GM18508 (cell line): ENCODE data around the gene DTNA.
"Not testable (repeated sequence)": the region's sequence is repeated elsewhere in the genome, so short reads cannot be mapped to it uniquely, and the experiment has no call there.

Experiments
- ATAC-seq: cut with Tn5 transposase; IDR thresholded peaks from one replicate; pipeline ENCODE4 v1.9.1; 2021; ENCODE audit warnings: moderate number of reproducible peaks; ENCODE audit not compliant: insufficient read depth, unreplicated experiment

The DTNA gene

DNA sequence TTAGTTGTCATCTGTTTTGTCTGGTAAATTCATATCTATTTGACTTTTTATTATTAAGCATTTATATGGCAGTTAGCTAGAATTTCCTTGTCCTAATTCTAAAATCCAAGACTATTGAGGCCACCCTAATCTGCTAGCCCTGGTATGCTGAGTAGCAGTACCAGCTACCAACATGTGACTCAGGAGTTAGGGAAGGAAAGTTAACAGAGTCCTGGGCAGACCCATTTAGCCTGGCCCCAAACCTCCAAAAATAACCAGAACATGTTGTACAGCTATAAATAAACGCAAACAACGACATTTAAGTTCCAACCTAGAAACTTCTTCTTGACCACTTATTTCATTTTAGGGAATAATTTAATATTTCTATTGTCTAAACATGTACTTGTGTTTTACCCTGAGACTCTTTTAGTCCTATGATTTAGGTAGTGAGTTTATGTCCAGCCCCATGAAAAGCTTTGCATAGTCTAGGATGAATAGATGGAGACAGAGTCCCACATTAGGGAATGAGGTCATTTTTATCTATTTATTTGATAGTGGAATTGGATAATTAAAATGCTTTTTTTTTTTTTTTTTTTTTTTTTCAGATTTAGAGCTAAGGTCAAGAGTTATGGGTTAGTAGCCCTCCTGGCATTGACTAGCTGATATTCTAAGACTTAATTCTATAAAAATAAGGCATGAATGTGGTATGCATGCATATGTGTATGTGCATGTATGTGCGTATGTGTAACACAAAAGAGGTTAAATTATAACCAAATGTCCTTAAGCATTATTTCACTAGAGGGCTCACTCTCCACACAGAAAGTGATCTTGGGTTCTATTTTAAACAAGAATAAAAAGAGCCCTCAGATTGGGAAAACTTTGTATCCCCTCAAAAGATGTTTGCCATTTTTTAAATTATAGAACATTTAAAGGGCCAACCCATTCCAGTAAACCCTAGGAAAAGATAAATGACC is 171.1 kb downstream of the DTNA start:
- ATAC-seq = no peak

DNA sequence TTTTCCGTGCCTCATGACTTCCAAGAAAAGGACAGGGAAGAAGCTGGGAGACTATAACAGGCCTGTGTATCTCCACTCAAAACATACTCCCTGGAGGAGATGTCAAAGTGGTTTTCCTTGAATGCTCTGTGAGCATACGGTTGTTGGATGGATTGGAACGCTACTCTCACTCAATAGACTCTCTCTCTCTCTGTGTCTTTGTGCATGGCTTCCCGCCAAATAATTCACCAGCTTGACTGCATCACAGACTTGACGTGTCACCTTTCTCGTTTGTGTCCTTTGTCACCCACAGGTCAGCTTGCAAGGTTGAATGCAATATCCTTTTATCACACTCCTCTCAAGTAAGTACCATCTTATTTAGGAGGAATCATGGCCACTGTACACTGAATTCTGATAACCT is 174.3 kb downstream of the DTNA start:
- ATAC-seq = no peak

DNA sequence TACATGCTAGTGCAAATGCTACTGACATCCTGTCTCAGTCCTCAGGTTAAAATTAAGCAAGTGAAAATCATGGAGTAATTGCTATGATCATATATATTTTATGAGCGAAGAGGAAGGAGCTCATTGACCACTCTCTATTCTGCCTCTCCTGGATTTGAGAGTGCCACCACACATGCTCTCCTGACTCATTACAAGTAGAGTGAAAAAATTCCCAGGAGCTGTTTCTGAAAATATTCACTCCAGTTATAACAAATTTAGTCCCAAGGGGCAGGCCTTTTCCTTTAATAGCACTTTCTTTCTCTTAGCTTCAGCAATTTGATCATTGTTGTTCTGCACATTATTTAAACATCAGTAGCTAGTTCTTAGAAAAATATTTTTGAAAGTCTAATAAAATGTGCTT is 176.1 kb downstream of the DTNA start:
- no peak for ATAC-seq

- no peak for ATAC-seq
Measured at GRCh38 chr18:34887881-34888580, 177.9 kb downstream of the DTNA start.

- ATAC-seq = no peak
Measured at GRCh38 chr18:34890486-34891085, 180.5 kb downstream of the DTNA start.

- no peak for ATAC-seq
Measured at GRCh38 chr18:34892379-34892778, 182.3 kb downstream of the DTNA start.

GRCh38 chr18:34893239-34893638 is 183.1 kb downstream of the DTNA start:
- no peak for ATAC-seq

DNA sequence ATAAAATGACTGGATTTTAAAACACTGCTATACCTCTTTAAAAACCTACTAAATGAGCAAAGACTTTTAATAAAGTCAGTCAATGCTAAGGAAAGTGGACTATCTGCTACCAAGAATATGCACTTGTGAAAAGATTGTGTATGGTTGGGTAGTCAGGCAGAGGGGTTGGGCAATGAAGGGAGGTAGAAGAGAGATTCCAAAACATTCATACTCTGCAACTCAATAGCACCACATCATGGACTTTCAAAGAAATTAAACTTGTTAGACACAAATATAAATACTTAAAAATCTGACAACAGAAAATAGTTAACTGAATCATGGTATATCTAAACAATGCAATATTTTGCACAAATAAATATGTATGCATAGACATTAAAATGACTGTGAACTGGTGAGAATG is 191.2 kb downstream of the DTNA start:
- no peak for ATAC-seq

GRCh38 chr18:34904994-34905393 is 194.9 kb downstream of the DTNA start:
- no peak for ATAC-seq

- not testable (repeated sequence) for ATAC-seq
Measured at GRCh38 chr18:34906985-34907384, 196.9 kb downstream of the DTNA start.

GRCh38 chr18:34909637-34910364 is 199.7 kb downstream of the DTNA start:
- ATAC-seq = no peak

DNA sequence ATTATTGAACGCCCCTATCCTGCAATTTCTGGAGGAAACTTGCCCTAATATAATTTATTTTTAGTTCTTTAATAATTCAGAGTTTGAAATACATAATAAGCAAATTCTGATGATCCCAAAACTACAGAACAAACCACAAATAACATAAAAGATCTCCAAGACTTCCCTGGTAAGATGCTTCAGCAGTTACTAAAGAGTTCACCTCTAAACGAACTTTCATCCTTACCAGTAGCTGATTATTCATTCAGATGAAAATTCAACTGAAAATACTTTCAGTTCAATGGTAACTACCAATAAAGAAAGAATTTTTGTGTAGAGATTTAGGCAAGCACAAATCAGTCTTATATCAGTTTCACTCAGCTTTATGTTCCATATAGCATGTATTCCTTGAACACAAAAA is 201.0 kb downstream of the DTNA start:
- no peak for ATAC-seq

DNA sequence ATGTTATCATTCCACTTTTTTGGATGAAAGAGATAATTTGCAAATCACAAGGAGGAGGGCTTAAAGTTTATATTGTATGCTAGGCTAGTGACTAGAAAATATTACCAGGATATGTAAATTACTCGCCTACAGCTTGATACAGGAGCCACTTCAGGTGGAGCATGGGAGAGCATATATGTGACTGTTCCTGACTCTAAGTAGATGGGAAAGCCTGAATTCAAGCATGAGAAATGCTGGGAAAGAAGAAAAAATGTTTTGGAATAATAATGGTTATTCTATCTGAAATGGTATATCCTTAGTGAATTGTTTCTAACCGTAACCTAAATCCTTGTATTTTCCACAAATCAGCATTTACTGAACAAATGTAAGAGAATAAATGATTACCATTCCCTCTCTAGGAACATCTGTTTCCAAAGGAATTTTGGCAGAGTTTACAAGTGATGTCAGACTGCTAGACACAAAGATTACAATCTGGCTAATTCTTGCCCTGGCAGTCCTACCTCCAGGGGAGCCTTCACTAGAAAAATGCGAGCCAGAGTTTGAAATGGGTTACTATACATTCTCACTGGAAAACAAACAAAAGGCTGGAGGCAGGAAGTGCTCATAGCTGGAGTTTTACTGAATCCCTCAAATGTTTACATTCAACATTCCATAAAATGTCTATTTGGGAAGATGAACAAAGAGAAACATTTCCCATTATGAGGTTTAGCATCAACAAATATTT is 201.7 kb downstream of the DTNA start:
- no peak for ATAC-seq

DNA sequence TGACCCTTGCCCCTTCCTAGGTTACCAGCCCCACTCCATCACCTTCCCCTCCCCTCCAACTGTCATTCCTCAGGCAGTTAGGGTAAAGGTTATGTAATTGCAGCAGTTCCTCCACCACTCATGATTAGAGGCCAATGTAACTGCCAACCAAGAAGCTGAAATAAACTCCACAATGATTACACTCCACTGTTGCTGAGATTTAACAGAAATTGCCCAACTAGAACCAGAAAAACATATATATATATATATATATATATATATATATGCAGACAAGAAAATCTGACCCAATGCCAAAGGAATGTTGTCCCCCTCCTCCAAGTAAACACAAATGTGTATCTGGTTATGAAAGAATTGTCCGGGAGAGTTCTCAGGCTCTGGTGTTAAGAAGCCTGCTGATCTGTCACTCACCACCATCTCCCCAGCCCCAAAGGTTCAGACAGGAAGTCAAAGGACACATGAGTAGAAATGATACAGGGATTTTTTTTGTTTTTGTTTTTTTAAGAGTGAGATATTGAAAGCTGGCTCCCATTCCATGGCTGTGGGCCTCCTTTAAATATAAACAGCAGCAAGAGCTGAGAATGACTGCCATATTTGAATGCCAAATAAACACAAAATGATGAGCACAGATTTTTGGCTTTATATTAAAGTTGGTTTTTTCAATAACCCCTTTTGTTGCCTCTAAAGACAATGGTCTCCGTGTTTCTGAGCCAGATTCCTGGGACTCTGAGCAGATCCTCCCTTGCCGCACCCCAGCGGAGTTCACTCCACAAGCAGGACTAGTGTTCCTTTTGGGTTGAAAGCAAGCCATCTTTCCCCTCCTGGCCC is 204.0 kb downstream of the DTNA start:
- no peak for ATAC-seq

DNA sequence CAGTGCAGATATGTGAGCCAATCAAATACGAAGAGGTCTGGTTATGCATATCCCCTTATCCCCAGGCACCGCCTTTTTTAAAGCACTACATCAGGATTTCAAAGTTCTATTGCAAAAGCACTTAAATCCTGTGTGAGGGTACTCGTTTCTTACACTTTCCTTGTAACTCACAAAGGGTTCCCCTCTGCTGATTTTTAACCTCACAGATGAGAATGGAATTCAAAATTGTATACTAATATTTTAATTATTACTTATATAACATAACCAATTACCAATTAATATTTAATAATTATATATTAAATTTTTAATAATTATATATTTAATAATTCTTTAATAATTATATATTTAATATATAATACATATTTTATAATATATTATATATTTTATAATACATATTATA is 204.9 kb downstream of the DTNA start:
- ATAC-seq = no peak

DNA sequence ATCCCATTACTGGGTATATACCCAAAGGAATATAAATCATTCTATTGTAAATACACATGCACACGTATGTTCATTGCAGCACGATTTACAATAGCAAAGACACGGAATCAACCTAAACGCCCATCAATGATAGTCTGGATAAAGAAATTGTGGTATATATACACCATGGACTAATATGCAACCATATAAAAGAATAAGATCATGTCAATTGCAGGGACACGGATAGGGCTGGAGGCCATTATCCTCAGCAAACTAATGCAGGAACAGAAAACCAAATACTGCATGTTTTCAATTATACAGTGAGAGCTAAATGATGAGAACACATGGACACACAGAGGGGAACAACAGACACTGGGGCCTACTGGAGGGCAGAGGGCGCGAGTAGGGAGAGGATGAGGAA is 206.4 kb downstream of the DTNA start:
- not testable (repeated sequence) for ATAC-seq

DNA sequence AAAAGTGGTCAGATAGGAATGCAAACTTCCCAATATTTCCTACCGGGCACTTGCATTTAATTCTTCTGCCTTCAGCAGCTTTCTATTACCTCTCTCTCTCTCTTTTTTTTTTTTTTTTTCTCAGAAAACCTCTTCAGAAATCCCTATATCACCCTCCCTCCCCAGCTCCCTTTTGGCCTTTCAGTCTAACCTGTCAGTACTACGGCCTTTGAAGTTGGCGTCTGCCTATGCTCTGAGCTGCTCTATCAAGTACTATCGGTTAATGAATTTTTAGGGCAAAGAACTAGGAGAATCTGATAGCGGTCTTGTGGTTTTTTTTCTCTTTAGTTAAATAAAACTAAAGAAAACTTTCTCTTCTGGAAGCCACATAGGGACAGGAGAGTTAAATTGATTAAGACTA is 208.8 kb downstream of the DTNA start:
- ATAC-seq = no peak

- ATAC-seq = no peak
Measured at GRCh38 chr18:34921226-34921625, 211.1 kb downstream of the DTNA start.

DNA sequence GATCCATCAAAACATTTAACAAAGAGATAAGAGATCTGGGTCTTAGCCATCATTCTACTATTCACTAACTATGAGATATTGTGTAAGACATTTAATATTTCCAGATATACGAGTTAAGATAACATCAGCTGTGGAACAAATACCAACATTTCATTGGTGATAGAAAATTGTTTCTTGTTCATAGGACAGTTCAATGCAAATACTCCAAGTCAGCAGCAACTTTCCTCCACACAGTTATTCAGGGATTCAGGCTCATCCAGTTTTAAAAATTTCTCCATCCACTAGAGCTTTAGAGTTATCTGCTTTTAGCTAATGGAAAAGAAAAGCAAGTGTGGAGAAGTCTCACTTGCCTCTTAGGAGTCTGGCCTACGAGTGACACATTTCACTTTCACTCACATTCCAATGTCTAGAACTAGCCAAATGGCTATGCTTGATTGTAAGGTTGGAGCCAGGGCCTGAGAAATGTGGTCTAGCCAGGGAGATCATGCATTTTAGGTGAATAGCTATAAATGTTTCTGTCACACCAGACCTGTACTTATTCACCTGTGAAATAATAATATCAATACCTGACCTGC is 211.8 kb downstream of the DTNA start:
- no peak for ATAC-seq
